ENCODE data around the gene HMCN1. TPM values are rescaled to one million over a fixed set of nuclear protein-coding genes. Genes with fewer than 3 reads are reported as not detected.

The HMCN1 gene
- polyA plus RNA-seq, 1 of the 3 experiments (the other 2 are of a cell fraction): 59.5 TPM

GRCh38 chr1:186112280-186112679, 378.1 kb downstream of the HMCN1 start:
- no peaks in the 10 kb centered on the region for H3F3A ChIP-seq (replicated peaks; ENCODE audit: insufficient read depth)
- no peaks in the 10 kb centered on the region for H4K20me1 ChIP-seq (ENCODE audit: insufficient read depth)
- H3K4me3 ChIP-seq (ENCODE audit: low read depth in 2 of 2, low read length in 1 of 2): no peak overlapping the region
- no peak overlapping the region for H2AFZ ChIP-seq (ENCODE audit: low read depth)
- no peaks in the 10 kb centered on the region for H3K9me3 ChIP-seq
- POLR2A ChIA-PET: no interaction called here
- CTCF ChIA-PET: no interaction called here
- DNase-seq: no peak
- peaks cover 12 to 40% of the 10 kb centered on the region in 2 experiments for H3K36me3 ChIP-seq (replicated peaks in 1 of 2; ENCODE audit: control insufficient read depth in 1 of 2, insufficient read depth in 2 of 2, low read length in 1 of 2)
- TF ChIP-seq POLR2AphosphoS5 (IDR thresholded peaks at IDR 0.05; ENCODE audit: low read depth, low read length): no peak
- no peak for TF ChIP-seq YY1 (IDR thresholded peaks at IDR 0.05; ENCODE audit: low read depth)
- no peak for TF ChIP-seq FOXJ3 (CRISPR knock-in tag; IDR thresholded peaks at IDR 0.05)
- no peak for TF ChIP-seq IRF3 (IDR thresholded peaks at IDR 0.05; ENCODE audit: low read depth, low read length)
- TF ChIP-seq RXRA (IDR thresholded peaks at IDR 0.05; ENCODE audit: borderline replicate concordance, low read depth): no peak
- no peak for TF ChIP-seq NRF1 (IDR thresholded peaks at IDR 0.05; ENCODE audit: low read depth, low read length)
- TF ChIP-seq EP300 (IDR thresholded peaks at IDR 0.05; ENCODE audit: borderline replicate concordance in 1 of 2, low read depth in 1 of 2, low read length in 1 of 2): no peak
- TF ChIP-seq FOSL2 (IDR thresholded peaks at IDR 0.05; ENCODE audit: borderline replicate concordance, low read depth): no peak
- TF ChIP-seq ELF1 (IDR thresholded peaks at IDR 0.05): no peak
- 15% methylated on average over 2 of the region's 2 CpGs for WGBS (ENCODE audit: low lambda C conversion rate)
- no peaks in the 10 kb centered on the region for H3K27me3 ChIP-seq (ENCODE audit: insufficient read depth)
- H3K4me1 ChIP-seq (ENCODE audit: control insufficient read depth in 1 of 2, insufficient read depth in 2 of 2, low read depth in 1 of 2, low read length in 1 of 2): no peaks in the 10 kb centered on the region; a peak in 1 of 4 replicates
- no peak overlapping the region for H3K4me2 ChIP-seq
- no peak overlapping the region for H3K9ac ChIP-seq
- H3K27ac ChIP-seq (ENCODE audit: low read depth in 2 of 2, low read length in 1 of 2): no peak overlapping the region
- H3K9me2 ChIP-seq: no peaks in the 10 kb centered on the region
- H3K79me2 ChIP-seq (ENCODE audit: insufficient read depth): no peaks in the 10 kb centered on the region

GRCh38 chr1:186113461-186113860, 379.3 kb downstream of the HMCN1 start:
- no peaks in the 10 kb centered on the region for H3K27me3 ChIP-seq (ENCODE audit: insufficient read depth)
- no peaks in the 10 kb centered on the region for H3K9me2 ChIP-seq
- H3K4me3 ChIP-seq (ENCODE audit: low read depth in 2 of 2, low read length in 1 of 2): no peak overlapping the region
- H2AFZ ChIP-seq (ENCODE audit: low read depth): no peak overlapping the region
- no peaks in the 10 kb centered on the region; a peak in 1 of 4 replicates for H3K4me1 ChIP-seq (ENCODE audit: control insufficient read depth in 1 of 2, insufficient read depth in 2 of 2, low read depth in 1 of 2, low read length in 1 of 2)
- CTCF ChIA-PET: no interaction called here
- DNase-seq: no peak
- H3K27ac ChIP-seq (ENCODE audit: low read depth in 2 of 2, low read length in 1 of 2): peak overlapping the region in 1 of 2 experiments; percentile 47; a peak in 1 of 4 replicates
- H3F3A ChIP-seq (replicated peaks; ENCODE audit: insufficient read depth): no peaks in the 10 kb centered on the region
- TF ChIP-seq YY1 (IDR thresholded peaks at IDR 0.05; ENCODE audit: low read depth) (no peak), POLR2AphosphoS5 (IDR thresholded peaks at IDR 0.05; ENCODE audit: low read depth, low read length) (no peak), TAF1 (IDR thresholded peaks at IDR 0.05; ENCODE audit: borderline replicate concordance, low read depth, low read length) (no peak), TCF12 (IDR thresholded peaks at IDR 0.05) (no peak; the same call in 1 of the 2 replicates), RAD21 (IDR thresholded peaks at IDR 0.05; ENCODE audit: low read length) (no peak), RFX5 (IDR thresholded peaks at IDR 0.05; ENCODE audit: low read length) (no peak), IRF3 (IDR thresholded peaks at IDR 0.05; ENCODE audit: low read depth, low read length) (no peak), EP300 (IDR thresholded peaks at IDR 0.05; ENCODE audit: borderline replicate concordance in 1 of 2, low read depth in 1 of 2, low read length in 1 of 2) (no peak), FOSL2 (IDR thresholded peaks at IDR 0.05; ENCODE audit: borderline replicate concordance, low read depth) (no peak), ELF1 (IDR thresholded peaks at IDR 0.05) (no peak), SIN3A (IDR thresholded peaks at IDR 0.05; ENCODE audit: borderline replicate concordance, low read depth, low read length) (no peak), MAX (IDR thresholded peaks at IDR 0.05; ENCODE audit: low read depth) (no peak), USF1 (IDR thresholded peaks at IDR 0.05; ENCODE audit: borderline replicate concordance, low read depth) (no peak), NFIC (IDR thresholded peaks at IDR 0.05; ENCODE audit: borderline replicate concordance) (no peak), SMC3 (IDR thresholded peaks at IDR 0.05; ENCODE audit: low read depth, low read length) (no peak), RXRA (IDR thresholded peaks at IDR 0.05; ENCODE audit: borderline replicate concordance, low read depth) (no peak), CHD2 (IDR thresholded peaks at IDR 0.05; ENCODE audit: low read length, partially characterized antibody) (no peak), USF2 (IDR thresholded peaks at IDR 0.05; ENCODE audit: borderline replicate concordance, low read depth, low read length) (no peak), NRF1 (IDR thresholded peaks at IDR 0.05; ENCODE audit: low read depth, low read length) (no peak), FOXM1 (IDR thresholded peaks at IDR 0.05; ENCODE audit: low read depth) (no peak)
- H3K4me2 ChIP-seq: no peak overlapping the region
- no peak overlapping the region for H3K9ac ChIP-seq
- H3K9me3 ChIP-seq: no peaks in the 10 kb centered on the region
- H3K79me2 ChIP-seq (ENCODE audit: insufficient read depth): no peaks in the 10 kb centered on the region
- peaks cover 15 to 42% of the 10 kb centered on the region in 2 experiments for H3K36me3 ChIP-seq (replicated peaks in 1 of 2; ENCODE audit: control insufficient read depth in 1 of 2, insufficient read depth in 2 of 2, low read length in 1 of 2)
- POLR2A ChIA-PET: no interaction called here
- H4K20me1 ChIP-seq (ENCODE audit: insufficient read depth): no peaks in the 10 kb centered on the region
